ENCODE results near the gene ZNF429.
"Not testable (repeated sequence)": the region's sequence is repeated elsewhere in the genome, so short reads cannot be mapped to it uniquely, and the experiment has no call there.

The ZNF429 gene

DNA sequence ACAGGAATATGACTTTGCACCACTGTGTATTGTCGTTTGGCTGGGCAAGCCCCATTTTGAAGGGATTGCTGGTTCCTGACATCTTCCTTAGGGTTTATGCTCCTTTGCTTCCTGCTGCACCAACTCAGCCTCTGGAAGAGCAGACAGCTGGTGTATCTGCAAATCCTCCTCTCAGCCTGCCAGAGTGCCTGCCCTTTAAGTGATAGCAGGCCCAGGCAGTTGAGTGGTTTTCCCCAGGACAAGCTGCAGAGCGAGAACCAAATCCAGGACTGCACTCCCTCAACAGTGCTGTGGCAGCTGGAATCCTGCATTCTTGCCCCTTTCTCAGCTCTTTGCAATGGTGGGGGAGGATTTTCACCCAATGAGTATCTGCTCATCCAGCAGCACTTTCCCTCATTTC, 85.5 kb downstream of the ZNF429 start:
- no peak for DNase-seq (ENCODE audit: low read depth)

DNA sequence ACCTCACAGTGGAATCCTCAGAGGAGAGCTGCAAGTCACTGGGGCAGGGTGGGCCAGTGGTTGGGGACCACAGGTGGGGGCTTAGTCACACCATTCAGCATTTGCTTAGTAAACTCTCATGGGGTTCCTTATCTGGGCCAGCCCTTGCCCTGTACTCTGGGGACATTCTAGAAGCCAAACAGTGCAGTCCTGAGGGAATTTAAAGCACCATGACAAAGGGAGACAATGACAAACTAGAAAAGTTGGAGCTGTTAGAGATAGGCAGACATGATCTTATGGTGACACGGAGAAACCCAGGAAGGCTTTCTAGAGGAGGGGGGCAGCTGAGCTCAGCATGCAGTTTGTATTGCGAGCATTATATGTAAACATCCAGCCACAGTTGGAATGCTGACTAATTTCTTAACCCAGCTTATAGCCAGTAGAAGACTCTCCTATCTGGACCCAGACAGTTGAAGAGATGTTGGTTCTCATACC, 87.6 kb downstream of the ZNF429 start:
- DNase-seq (ENCODE audit: low read depth): no peak

- DNase-seq (ENCODE audit: low read depth): no peak
These were observed 88.1 kb downstream of the ZNF429 start for GRCh38 chr19:21593502-21593901.

DNA sequence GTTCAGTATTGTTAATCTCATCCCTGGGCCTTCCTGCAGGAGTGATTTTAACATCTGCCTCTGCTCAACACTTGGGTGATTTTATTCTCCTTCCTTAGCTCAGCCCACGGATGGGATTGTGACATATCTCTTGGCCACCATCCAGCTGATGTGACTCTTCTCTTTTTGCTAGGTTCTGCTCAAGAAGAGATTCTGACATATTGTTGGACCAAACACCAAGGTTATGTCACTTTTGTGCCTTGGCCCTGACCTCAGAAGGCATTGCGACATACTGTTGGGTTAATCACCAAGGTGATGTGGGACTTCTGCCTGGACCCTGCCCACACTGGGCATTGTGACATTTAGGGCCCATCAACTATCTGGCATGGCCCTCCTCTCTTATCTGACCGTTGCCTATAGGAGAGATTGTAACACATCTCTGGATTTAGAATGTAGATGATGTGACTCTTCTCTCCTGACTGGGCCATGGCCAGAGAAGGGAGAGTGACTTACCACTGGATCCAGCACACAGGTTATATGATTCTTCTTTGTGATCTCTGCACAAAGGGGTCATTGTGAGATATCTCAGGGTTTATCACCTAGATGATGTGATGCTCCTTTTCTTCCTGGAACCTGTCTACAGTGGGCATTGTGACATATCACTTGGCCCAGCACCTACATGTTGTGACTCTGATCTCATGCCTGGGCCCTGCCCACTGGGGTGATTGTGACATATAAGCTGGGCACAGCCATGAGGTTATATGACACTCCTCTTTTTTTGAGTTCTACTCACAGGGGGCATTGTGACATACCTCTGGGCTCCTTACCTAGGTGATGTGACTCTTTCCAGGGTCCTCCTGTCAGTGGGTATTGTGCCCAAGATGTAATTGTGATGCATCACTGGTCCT, 88.8 kb downstream of the ZNF429 start:
- DNase-seq (ENCODE audit: low read depth): no peak

- no peak for DNase-seq (ENCODE audit: low read depth)
These were observed 89.8 kb downstream of the ZNF429 start for GRCh38 chr19:21595185-21595584.

DNA sequence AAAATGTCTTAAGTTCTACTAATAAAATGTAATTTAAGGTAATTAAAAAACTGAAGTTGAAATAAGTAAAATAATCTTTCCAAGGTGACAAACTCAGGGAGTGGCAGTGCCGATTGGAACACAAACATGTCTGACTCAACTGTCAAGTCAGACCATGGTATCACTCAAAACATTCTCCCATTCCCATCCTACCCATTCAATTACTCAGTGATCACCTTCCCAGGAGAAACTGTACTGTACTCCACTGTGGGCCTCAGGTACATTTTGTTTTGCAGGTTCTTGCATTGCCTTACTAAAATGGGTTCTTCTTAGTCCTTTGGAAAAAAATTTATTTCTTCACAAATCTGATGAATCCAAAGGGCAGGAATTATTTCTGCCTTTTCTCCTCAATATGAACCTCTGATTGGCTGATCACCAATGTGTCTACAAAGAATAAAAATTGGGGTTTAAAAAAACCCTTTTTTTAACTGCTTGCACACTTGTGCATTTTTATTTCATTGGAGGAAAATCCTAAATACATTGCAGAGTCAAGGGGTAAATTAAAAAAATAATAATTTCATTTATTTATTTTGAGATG, 96.8 kb downstream of the ZNF429 start:
- DNase-seq (ENCODE audit: low read depth): no peak

- DNase-seq (ENCODE audit: low read depth): not testable (repeated sequence)
These were observed 97.4 kb downstream of the ZNF429 start for GRCh38 chr19:21602659-21603430.

DNA sequence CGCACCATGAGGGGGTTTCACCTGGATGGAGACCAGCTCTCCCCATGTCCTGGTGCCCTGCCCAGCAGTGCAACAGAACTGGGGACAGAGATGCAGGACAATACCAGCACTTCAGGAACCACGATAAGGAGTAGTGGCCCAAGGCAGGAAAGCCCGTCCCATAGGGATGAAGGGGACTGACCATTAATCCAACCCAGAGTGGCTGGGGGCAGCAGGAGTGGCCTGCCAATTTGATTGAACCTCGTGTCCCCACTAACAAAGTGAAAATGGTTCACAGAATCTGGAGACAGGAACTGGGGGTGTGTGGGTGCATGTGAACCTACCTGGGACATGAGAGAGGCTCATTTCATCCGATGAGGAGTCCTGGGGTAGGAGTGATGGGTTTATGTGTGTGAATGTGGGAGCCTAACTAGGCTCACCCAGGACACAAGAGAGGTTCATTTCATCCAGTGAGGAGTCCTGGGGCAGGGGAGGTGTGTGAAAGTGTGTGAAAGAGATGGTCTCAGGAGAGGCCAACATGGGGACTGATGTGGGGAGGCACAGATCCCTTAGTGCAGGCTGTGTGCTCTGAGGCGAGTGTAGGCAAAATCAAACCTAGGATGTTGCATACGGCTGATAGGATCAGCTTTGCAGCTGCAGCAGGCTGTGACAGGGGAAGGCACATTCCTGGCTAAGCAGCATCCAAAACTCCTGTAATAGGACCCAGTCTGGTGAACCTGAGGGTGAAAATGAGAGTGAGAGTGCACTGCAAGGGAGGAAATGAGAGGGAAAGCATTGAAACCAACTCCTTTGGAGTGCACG, 98.2 kb downstream of the ZNF429 start:
- no peak for DNase-seq (ENCODE audit: low read depth)

DNA sequence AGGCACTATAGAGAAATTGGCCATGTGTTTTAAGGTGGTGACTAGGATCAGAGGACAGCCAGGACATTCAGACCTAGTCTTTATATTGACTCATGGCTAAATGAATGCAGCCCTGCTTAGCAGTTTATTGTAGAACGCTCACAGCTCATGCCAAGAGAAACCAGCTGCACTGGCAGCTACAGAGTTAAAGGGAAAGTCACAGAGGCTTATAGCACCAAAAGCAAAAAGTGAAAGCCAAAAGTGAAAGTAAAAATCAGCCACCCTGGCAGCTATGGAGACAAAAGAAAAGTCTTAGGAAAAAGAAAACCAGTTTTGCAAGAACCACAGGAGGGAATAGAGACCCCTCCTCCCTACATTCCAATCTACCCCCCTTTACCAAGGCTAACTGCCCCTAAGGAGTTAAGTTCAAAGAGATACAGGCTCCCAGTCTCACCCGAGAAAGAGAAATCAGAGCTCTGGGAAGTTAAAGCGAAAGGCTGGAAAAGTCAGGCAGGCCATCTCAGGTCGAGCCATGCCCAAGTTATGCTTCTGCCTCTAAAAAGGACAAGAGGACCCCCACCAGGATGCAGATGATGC, 99.0 kb downstream of the ZNF429 start:
- no peak for DNase-seq (ENCODE audit: low read depth)

All from HS-5 (cell line).